HUES6 (cell line): ENCODE measurements around the gene JMJD4.
"Not testable (repeated sequence)": the region's sequence is repeated elsewhere in the genome, so short reads cannot be mapped to it uniquely, and the experiment has no call there.

Source experiments
- H3K27ac ChIP-seq: 2 replicates; pipeline ENCODE4 v1.7.0; 2013; ENCODE audit warnings: low read depth, mild to moderate bottlenecking, low read length, inconsistent platforms
- H3K27me3 ChIP-seq: 2 replicates; pipeline ENCODE4 v1.6.1; 2013; ENCODE audit warnings: low read length; ENCODE audit not compliant: control insufficient read depth, insufficient read depth
- H3K36me3 ChIP-seq: 2 replicates; pipeline ENCODE4 v1.6.1; 2013; ENCODE audit warnings: low read length; ENCODE audit not compliant: control insufficient read depth, insufficient read depth
- H3K4me1 ChIP-seq: 2 replicates; pipeline ENCODE4 v1.6.1; 2013; ENCODE audit warnings: low read length; ENCODE audit not compliant: control insufficient read depth, insufficient read depth
- H3K4me3 ChIP-seq: 2 replicates; pipeline ENCODE4 v1.5.1; 2013; ENCODE audit warnings: low read depth, low read length
- H3K9ac ChIP-seq: one replicate; pipeline ENCODE4 v1.6.1; 2013; ENCODE audit warnings: mild to moderate bottlenecking, low read length
- H3K9me3 ChIP-seq: 2 replicates; pipeline ENCODE4 v1.6.1; 2013; ENCODE audit warnings: low read depth, low read length; ENCODE audit not compliant: control insufficient read depth, insufficient read depth

Gene JMJD4

GRCh38 chr1:227710474-227710873, 24.6 kb downstream of the JMJD4 start:
- H3K27ac ChIP-seq, H3K36me3 ChIP-seq, H3K9ac ChIP-seq, H3K4me3 ChIP-seq, H3K4me1 ChIP-seq, H3K27me3 ChIP-seq: not testable (repeated sequence)
- H3K9me3 ChIP-seq = peaks cover 44% of the 10 kb centered on the region

- Histone ChIP-seq H3K27me3 (no peaks in the 10 kb centered on the region), H3K36me3 (no peaks in the 10 kb centered on the region), H3K9me3 (peaks cover 40% of the 10 kb centered on the region), H3K4me1 (no peaks in the 10 kb centered on the region), H3K9ac (no peak overlapping the region), H3K4me3 (no peak overlapping the region), H3K27ac (no peak overlapping the region)
These were observed 25.7 kb downstream of the JMJD4 start for GRCh38 chr1:227709451-227709850.

- Histone ChIP-seq H3K36me3 (no peaks in the 10 kb centered on the region), H3K27ac (no peak overlapping the region), H3K4me1 (no peaks in the 10 kb centered on the region), H3K27me3 (no peaks in the 10 kb centered on the region), H3K9ac (no peak overlapping the region), H3K9me3 (peaks cover 35% of the 10 kb centered on the region), H3K4me3 (no peak overlapping the region)
These were observed 27.3 kb downstream of the JMJD4 start for GRCh38 chr1:227707846-227708245.

GRCh38 chr1:227701631-227702030, 33.5 kb downstream of the JMJD4 start:
- H3K4me3 ChIP-seq, H3K4me1 ChIP-seq, H3K36me3 ChIP-seq, H3K9ac ChIP-seq, H3K27me3 ChIP-seq, H3K27ac ChIP-seq: not testable (repeated sequence)
- H3K9me3 ChIP-seq = peaks cover 37% of the 10 kb centered on the region

- Histone ChIP-seq H3K9ac (no peak overlapping the region), H3K36me3 (no peaks in the 10 kb centered on the region), H3K4me3 (no peak overlapping the region), H3K27ac (no peak overlapping the region), H3K9me3 (peaks cover 42% of the 10 kb centered on the region), H3K4me1 (no peaks in the 10 kb centered on the region), H3K27me3 (no peaks in the 10 kb centered on the region)
These were observed 37.7 kb downstream of the JMJD4 start for GRCh38 chr1:227697321-227697864.

GRCh38 chr1:227685807-227686206, 49.3 kb downstream of the JMJD4 start:
- H3K4me1 ChIP-seq = no peaks in the 10 kb centered on the region
- no peak overlapping the region for H3K27ac ChIP-seq
- no peaks in the 10 kb centered on the region for H3K36me3 ChIP-seq
- H3K4me3 ChIP-seq = no peak overlapping the region
- H3K9me3 ChIP-seq = peaks cover 20% of the 10 kb centered on the region
- H3K27me3 ChIP-seq = no peaks in the 10 kb centered on the region
- H3K9ac ChIP-seq = no peak overlapping the region
